Non-pigmented ciliary epithelial cell (primary cell): ENCODE data around the gene RFXANK.
"Not testable (repeated sequence)": the region's sequence is repeated elsewhere in the genome, so short reads cannot be mapped to it uniquely, and the experiment has no call there.

Experiments
- DNase-seq: peaks from one replicate; pipeline ENCODE4 v3.0.0-alpha.2; 2010; ENCODE audit warnings: low read depth

The RFXANK gene

DNA sequence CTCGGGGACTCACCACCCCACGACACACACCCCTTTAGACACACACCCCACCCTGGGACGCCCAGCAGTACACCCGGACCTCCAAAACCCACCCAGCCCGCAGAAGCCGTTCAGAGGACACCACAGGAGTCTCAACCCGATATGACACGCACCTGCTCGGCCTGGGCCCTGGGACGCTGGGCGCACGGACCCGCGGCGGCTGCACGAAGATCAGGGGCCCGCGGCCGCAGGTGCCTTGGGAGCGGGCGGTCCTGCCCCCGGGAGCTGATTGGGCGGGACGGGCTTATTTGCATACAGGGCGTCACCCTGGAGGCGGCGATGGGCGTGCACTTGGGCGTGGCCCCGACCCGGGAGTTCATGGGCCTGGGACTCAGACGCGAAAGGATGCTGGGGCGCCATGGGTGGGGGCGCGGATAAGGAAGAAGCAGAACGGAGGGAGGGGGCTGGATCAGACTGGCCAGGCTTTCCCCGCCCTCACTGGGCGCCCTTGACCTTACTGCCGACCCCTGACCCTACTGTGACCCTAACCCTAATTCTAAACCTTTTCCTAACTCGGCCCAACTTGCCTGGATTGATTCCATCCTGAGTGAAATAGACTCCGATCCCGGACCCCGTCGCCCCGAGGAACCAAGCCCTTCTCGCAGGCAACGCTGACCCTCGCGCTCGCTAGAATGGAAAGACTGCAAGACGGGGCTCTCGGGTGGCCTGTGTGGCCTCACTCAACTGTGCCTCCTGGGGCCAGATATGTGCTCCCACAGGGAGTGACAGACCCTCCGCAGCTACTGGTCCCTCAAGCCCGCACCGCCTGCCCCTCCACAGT, 21.8 kb upstream of the RFXANK start, which contains the start of gene MEF2B:
TSS of gene MEF2B (minus strand) at position 211 of the 820 bp plus-strand sequence. CDS start 19,528 bp downstream, outside the sequence.
- no peak for DNase-seq

DNA sequence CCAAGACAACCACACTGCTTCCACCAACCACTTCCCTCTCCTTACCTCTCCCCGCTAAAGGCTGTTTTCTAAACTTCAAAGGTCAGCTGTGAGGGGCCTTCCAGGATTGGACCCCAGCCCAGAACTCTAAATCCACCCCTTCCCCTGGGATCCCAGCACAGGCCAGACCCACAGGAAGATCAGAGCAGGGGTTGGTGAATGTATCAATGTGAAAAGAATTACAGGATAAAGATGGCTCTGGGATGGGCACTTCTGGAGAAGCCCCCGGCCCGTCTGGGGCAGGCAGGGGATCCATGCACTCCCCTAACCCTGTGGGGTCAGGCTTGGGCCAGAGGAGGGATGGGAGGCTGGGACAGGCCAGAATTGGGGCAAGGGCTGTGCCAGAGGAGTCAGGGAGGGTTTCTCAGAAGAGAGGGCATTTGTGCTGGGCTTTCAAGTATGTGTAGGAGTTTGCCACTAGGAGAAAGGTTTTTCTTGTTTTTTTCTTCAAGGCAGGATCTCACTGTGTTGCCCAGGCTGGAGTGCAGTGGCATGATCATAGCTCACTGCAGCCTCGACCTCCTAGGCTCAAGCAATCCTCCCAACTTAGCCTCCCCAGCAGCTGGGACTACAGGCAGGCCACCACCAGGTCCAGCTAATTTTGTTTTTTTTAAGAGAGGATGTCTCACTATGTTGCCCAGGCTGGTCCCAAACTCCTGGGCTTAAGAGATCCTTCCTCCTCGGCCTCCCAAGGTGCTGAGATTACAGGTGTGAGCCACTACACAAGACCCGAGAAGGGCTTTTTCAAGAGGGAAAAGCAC, 21.0 kb upstream of the RFXANK start:
- no peak for DNase-seq

DNA sequence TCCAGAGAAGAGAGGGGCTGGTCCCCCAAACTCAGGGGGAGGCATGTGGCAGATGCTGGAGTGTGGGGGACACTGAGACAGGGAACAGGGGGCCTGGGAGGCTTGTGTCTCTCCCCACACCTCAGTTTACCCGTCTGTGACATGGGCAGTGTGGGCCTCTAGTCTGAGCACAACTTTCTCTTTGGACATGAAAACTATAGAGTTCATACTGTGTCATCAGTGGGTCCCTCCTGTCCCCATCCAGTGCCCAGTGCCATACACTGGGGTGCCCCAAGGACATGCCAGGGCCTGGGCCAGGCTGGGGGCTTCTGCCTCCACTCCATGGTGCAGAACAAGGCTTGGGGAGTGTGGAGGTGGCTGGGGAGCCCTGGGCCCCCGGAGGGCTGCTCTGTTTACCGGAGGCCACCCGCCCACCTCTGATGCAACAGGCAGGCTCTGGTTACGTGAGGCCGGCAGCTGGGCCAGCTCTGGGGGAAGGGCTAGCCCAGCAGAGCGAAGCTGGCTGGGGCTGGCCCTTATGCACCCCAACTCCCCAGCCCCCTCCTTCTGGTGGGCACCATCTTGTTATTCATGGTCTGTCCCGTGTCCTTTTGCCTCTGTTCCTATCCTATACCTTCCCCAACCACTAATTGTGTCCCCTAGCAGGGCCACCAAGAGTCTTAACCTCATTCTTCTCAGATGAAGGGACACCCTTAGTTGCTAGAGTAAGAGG, 20.1 kb upstream of the RFXANK start:
- DNase-seq = peak; percentile 14

DNA sequence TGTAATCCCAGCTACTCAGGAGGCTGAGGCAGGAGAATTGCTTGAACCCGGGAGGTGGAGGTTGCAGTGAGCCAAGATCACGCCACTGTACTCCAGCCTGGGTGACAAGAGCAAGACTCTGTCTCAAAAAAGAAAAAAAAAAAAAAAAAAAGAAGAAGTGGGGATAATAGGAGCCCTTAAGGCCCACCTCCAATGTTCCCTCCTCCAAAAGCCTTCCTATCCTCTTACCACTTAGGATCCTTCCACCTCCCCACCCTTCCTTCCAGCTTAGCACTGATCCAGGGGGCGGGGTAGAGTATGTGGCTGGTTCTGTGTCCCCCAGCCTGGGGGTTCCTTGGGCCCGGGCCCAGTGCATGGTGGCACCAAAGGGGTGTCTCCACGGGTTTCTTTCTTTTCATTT, 18.8 kb upstream of the RFXANK start:
- DNase-seq = not testable (repeated sequence)

DNA sequence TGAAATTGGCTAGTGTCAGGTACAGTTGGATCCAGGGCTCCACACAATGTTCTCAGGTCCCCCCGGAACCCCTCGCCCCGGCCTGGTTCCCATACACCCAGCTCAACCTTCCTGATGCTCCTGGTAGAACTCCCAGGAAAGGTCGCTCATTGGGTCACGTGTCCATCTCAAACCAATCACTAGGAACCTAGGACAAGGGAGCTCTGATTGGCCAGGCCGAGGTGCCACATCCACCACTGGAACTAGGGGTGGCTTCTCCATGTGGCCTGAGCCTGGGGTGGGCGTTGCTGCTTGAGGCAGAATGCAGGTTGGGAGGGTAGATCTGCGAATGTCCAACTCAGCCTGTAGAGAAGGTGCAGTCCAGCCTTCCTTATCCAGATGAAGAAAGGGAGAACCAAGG, 15.1 kb upstream of the RFXANK start:
- DNase-seq = no peak

DNA sequence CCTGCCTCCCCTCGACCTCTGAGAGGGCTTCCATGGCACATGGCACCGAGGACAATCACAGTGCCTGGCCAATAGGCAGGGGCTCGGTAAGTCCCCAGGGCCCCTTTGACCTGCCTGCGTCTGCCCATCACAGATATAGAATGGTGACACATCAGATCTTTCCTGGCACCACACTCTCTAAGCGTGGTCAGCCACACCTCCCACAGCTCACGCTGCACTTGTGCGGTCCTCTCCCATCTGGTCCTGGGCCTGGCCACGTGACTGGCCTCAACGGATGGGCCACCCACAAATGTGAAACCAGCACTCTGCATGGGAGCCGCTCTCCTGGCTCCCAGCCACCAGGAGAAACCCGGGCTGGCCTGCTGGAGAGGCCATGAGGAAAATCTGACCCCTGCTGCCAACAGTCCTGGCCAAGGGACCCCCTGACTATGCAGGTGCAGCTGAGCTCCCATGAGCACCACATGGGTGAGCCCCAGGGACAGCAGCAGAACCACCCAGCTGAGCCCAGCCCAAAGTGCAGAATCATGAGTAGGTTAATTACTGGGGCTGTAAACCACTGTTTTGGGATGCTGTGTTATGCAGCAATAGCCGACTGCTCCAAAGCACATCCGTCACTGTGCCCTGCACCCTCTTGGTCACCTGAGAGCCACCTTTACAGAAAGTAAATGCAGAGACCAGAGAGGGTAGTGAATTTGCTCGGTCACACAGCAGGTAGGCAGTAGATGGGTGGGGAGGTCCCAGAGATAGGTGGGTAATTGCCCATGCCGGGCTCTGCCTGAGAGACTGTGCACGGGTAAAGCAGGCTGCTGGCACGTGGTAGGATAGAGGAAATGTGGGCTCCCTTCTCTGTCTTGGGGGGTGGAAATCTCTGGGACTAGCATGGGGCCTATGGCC, 12.3 kb upstream of the RFXANK start:
- no peak for DNase-seq

DNA sequence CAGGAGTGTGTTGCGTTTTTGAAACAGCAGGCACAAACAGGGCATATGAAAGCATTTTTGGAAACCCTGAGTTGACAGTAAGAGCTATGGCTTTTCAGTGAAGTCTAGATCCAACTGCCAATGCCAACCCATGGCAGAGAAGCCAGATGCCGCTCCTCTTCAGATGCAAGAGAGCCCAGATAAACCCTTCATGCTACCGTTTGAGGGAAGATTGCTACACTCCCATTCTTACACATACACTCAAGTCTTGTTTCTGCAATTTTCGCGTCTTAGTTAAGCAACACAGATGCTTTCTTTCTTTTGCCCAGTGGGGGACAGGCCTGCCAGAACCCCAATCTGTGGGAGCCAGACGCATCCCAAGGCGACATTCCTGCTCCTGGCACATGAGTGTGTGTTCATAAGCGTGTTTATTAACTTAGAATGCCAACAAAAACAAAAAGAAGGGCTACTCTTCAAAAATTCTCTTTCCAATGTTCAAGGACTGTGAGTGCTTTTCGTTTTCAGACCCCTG, 10.5 kb upstream of the RFXANK start:
- DNase-seq = no peak

DNA sequence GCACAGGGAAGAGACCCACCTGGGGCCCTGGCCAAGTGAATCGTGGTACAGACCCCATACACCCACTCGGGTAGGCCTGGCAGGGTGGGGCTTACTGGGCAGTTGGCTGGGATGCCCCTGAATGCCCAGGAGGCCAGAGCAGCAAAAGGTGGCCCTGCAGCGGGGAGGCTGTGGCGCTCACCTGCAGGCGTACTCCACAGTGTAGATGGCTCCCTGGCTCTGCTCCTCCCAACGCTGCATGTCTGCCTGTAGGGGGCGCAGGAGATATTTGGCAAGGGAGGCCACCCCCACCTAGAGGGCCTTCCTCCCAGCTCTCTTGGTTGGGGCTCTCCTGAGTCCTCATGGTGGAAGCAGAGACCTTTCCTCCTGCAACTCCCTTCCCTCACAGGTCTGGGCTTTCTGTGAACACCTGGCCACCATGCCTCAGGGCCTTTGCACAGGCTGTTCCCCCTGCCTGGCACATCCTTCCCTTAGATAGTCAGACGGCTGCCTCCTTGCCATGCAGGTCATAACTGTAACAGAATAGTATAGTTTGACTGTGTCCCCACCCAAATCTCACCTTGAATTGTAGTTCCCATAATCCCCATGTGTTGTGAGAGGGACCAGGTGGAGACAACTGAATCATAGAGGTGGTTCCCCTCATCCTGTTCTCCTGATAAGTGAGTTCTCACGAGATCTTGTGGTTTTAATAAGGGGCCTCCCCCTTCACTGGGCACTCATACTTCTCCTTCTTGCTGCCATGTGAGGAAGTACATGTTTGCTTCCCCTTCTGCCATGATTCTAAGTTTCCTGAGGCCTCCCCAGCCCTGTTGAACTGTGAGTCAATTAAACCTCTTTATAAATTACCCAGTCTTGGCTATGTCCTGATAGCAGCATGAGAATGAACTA, 6.0 kb upstream of the RFXANK start:
- DNase-seq = no peak

DNA sequence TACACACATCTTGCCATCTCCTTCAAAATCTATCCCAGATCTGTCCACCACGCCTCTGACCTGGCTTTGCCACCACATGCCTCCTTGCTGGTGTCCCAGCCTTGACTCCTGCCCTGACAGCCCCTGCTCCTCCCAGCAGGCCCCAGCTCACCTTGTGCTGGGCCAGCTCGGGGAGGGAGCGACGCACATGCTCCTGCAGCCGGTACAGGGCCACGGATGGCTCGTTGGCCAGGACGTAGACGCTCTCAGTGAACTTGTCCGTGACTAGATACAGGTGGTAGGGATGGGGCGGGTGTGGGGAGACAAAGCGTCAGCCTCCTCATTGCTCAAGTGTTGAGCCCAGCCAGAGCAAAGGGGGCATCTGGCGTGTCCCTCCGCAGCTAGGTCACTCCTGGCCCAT, 5.3 kb upstream of the RFXANK start:
- DNase-seq = no peak

DNA sequence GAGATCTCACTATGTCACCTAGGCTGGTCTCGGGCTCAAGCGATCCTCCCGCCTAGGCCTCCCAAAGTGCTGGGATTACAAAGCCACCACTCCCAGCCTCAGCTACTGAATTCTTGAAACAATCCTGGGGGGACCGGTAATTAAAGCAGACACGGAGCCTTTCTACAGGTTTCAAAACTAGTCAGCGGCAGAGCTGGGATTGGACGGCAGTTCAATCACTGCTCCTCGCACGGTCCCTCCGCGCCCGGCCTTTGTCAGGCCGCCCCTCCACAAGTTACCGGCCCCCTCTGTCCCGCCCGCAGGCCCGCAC, 335 bp upstream of the RFXANK start:
- no peak for DNase-seq

DNA sequence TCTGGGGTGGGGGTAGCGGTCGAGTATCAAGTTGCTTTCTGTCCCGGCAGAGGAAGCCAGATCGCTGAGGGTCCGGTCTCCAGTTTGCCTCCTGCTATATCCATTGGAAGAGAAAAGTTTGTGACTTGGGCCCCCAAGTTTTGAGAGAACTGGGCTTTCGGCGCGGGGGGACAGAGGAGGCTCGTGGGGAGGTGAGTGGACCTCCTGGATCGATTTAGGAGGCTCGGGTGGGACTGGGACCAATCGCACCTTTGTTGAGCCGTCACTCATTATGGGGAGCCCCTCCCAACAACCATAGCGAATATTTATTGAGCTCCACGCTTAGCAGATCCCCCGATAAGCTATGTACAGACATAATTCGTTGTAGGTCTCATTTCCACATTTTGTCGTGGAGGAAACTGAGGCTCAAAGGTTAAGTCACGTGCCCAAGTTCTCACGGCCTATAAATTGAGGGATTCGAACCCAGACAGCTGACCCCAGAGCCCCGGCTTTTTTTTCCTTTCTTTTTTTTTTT, 909 bp downstream of the RFXANK start:
- no peak for DNase-seq

DNA sequence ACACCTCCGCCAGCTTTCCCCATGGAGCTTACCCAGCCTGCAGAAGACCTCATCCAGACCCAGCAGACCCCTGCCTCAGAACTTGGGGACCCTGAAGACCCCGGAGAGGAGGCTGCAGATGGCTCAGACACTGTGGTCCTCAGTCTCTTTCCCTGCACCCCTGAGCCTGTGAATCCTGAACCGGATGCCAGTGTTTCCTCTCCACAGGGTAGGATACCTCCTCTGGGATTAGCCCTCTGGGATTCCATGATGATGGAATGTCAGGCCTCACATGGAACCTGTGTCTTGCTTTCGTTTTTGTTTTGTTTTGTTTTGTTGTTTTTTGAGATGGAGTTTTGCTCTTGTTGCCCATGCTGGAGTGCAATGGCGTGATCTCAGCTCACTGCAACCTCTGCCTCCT, 1.9 kb downstream of the RFXANK start:
- DNase-seq = no peak

DNA sequence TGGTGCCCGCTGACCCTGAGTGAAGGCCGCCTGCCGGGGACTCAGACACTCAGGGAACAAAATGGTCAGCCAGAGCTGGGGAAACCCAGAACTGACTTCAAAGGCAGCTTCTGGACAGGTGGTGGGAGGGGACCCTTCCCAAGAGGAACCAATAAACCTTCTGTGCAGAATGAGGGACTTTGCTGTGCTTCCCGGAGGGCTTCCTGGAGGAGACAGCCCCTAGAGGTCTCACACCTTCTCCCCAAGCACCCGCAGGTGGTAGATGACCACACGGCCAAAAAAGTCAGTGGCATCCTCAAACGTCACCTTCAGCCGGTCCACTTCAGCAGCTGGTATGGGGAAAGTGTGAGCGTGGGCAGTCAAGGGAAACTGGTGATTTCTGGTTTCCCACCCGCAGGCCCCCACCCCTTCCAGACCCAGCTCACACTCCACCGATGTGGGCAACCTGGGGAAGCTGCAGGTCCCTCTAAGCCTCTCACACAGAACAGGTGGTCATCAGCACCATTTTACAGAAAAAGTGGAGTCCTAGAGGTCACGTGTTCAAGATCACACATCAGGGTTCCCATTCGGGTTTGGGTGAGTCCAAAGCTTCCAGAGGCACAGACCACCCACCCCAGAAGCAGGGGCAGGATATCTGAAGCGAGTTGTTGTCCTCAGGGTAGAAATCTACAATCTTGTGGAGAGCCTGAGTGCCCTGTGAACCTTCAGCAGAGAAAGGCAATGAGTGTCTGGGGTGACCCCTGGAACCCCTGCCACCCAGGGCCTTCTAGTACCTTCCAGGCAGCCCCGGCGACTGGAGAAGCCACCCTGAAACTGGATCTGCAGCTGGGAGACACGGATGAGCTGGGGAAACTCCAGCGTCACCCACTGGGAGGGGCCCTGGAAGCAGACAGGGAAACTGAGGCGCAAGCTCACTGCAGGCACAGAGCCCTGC, 9.9 kb downstream of the RFXANK start:
- DNase-seq = no peak

DNA sequence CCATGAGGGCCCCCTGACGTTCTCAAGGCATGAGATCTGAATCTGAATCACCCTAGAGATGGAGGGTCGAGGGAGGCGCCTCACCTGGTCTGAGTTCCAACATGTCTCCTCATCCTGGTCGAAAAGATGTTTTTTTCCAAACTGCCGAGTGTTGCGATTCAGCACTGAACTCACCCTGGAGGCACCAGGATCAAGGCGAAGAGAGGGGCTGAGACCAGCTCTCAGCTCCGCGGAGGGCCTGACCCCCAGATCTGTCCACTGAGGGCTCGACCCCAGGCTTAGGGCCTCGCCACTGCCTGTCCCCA, 10.6 kb downstream of the RFXANK start:
- DNase-seq = no peak

DNA sequence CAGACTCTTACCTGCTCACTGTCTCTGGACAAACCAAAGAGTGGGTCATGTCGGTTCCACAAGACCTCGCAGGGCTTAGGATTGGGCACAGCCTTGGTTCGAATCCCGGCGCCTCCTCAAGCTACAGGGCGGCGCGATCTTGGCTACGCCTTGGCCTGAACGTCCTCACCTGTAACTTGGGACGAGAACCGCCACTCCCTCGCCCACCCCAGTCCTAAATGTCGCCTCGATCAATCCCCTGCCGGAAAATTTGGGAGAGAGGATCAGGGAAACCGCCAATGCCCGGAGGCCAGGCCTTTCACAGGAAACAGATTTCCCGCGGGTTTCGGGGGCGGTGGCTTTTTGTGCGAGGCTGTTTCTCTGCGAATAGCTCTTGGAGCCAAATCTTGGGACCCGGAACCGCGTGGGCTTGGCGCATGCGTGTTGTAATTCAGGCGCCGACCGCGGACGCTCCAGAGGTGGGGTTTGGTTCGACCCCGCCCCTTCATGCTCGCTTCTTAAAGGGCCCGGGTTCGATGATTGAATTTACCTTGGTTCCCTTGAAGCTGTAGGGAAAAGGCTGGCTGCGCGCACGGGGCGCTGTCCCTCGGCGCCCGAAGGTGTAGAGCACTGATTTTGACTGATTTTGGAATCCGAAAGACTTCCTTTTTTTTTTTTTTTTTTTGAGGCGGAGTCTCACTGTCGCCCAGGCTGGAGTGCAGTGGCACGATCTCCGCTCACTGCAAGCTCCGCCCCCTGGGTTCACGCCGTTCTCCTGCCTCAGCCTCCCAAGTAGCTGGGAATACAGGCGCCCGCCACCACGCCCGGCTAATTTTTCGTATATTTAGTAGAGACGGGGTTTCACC, 11.2 kb downstream of the RFXANK start, which contains the start of gene NR2C2AP:
TSS of gene NR2C2AP (minus strand) at position 403 of the 845 bp plus-strand sequence. CDS start at position 49, 354 bp downstream.
- peak; percentile 53 for DNase-seq

DNA sequence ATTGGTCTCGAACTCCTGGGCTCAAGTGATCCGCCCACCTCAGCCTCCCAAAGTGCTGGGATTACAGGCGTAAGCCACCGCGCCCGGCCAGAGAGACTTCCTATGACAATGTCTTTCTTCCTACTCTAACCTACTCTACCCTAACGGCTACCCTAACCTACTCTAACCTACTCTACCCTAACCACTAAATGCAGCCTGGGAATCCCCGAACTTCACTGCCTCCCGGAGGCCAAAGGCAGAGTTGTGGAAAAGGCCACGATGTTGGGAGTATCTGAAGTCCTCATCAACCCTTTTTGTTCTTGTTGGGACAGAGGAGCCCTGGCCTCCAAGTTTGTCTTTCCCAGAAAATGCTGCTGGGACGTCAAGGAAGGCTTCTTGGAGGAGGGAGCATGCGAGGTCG, 12.1 kb downstream of the RFXANK start:
- DNase-seq = no peak

DNA sequence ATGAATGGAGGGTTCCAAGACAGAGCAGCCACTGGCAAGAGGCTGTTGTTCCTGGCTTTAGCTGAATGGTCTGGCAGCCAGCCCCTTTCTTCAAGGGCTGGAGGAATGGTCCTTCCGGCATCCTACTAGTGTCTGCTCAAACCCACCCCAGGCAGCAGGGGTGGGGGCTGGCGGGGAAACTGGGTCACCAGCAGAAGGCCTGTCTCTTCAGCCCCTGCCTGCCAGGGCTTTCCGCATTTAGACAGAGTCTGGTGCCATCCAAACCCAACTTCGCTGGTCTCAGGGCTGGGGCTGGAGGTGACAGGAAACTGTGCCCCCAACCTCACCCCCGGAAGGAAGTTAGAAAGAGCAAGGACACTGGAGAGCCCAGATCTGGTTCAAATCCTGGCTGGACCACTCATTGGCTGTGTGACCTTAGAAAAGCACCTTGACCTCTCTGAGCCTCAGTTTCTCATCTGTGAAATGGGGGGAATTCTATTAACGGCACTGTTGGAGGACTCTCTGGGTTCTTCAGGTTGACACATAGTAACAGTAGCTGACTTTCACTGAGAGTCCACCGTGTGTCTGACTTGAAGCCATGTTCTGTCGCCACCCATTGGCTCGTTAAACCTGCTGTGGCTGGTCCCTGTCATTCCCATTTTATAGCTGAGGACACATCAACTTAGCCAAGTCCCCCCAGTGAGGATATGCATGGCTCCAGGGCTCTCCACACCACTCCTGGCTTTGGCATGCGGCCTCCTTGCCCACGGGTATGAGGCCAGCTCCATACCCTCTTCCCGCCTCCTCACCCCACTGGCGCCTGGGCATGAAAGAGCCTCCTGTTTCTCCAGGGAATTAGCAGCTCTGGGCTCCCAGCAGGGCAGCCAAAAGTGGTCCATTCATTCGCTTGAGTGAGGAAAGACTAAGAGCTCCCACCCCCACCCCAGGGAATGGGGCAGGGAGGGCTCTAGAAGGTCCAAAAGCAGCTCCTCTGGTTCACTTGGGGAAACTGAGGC, 13.7 kb downstream of the RFXANK start:
- DNase-seq = no peak
